Cerebellar cortex (tissue), 1 donor: ENCODE results near the gene FGD6.

Source experiments
- DNase-seq: peaks from one replicate; pipeline ENCODE4 v3.0.0-alpha.2; 2015; ENCODE audit warnings: low spot score

The FGD6 gene

DNA sequence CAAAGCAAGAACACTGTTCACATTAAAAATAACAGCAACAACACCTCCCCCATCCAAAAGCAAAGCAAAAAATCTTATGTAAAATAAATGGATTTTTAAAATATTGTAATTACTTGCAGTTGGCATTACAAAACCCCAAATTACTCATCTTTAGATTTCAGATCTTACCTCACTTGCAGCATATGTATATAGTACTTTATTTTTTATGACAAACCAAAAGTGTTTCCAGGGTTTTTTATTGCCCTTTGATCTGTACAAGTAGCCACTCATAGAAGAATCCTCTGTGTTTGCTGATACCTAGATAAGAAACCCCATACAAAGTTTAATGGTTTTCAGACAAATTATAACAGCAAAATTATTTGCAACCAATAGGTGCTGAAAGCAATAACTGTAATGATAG lies 131.7 kb downstream of the FGD6 start:
- DNase-seq: no peak

DNA sequence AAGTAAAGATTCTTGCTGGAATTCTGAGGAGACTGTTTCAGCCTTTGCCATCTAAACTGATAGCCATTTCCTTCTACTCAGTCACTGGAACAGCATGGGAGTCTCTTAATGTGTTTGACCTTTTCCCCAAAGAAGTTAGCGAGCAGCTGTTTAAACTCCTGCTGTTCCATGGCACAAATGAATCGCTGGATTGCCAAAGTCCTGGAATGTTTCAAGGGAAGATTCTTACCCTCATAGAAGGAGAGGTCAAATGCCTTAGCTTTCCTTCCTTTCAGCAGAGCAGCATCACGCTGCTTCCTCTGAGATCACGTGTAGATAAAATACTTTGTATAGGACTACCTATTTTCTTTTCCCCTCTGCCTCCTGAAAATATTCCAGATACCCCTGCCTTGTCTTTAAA lies 133.3 kb downstream of the FGD6 start:
- DNase-seq: peak; percentile 90

DNA sequence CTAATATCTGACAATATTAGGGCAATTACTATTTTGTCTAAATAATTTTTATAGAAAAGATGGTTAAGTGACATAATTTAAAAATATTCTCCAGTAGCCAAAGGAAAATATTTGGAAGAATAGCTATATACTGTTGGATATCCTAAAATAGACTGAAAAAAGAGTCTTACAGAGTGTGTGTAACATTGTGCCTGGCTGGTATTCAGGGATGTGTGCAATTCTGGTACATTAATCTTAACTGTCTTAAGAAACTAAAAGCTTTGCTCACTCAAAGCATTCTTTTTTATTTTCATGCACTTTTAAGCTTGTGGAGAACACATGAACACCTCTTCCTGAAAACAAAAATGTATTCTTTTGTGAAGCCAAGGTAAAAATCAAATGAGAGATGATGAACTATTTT lies 133.8 kb downstream of the FGD6 start:
- DNase-seq: no peak

DNA sequence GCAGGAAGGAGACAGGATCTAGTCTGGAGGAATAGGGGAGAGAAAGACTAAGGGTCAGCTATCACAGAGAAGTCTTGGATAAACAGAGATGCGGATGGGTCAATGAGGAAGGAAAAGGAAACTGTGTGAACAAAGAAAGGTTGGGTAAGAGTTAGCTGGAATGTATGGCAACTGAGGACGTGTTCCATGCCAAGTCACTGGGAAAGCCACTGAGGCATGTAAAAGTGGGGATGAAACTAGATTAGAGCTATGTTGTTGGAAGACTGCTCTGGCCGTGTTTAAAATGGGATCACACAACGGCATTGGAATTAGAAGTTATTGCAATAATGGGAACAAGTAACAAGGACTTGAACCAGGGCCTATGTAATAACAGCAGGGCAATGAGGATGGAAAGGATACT lies 139.9 kb downstream of the FGD6 start:
- DNase-seq: no peak

DNA sequence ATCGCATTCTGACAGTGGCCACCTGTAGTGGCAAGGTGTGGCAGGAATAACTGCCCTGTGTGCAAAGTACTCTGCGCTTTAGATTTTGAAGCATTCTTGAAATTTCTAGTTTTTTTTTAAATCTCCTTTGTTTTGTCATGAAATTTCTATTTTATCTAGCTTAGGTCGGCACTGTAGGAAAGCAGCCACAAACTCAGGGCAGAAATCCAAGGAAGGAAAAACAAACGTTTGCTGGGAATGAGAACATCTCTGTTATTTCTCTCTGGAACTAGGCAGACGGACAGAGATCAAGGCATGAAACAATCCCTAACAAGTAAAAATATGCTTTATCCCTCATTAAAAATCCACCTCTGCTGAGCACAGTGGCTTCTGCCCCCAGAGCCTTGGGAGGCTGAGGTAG lies 142.5 kb downstream of the FGD6 start:
- no peak for DNase-seq

DNA sequence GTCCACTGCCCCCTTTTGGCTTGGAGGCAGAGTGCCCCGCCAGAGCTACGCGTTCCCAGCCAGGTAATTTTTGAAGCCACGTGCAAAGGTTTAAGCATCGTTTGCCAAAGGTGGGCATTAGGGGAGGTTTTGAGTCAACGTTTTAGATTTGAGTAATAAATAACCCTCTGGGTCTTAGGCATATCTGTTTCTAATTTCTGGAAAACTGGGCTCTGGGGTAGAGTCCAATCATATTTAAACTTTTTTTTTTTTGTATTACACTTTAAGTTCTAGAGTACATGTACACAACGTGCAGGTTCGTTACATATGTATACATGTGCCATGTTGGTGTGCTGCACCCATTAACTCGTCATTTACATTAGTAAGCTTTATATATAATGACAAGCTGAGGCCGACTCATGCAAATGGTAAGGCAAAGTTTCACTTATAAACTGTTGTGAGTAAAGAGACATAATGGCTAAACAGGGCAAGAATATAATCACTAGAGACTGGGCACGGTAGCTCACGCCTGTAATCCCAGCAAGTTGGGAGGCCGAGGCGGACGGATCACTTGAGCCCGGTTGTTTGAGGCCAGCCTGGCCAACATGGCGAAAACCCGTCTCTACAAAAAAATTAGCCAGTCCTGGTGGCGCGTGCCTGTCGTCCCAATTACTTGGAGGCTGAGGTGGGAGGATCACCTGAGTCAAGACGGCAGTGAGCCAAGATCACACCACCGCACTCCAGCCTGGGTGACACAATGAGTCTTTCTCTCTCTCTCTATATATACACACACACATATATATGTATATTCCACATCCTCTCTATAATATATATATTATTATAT lies 143.4 kb downstream of the FGD6 start:
- DNase-seq: no peak

DNA sequence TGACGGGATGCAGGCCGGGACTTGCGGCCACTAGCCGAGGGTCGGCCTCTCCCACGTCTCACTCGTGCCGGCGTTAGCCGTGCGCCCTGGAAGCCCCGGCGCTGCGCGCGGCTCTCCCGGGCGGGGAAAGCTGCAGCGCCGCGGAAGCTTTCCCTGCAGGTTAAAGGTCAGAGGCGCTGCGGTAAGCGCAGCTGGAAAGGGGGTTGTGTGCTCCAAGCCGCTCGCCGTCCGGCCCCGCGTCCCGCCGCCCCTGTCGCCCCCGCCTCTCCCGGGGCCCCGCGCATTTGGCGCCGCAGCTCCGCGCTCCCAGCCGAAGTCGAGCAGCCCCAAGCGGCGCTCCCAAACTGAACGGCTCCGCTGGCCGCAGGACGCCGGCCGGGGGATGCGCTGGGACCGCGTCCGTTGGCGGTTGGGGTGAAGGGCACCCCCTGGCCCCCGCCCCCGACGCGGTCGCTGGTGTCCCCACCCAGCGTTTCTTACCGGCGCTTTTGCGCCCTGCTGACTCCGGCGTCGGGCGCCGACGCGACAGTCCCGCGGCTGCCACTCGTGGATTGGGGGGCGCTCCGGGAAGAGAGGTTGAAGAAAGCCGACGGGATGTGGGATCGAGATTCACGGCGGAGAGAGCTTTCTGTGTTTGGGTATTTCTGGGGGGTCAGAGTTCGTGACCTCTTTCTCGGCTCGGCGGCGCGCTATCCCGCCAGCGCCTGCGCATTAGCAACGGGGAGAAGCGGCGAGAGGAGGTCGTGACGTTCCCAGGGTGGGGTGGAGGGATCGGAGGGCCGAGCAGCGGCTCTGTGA lies 144.2 kb downstream of the FGD6 start, which contains the start of gene NR2C1:
Gene NR2C1 (minus strand): TSS at position 719 of the 798 bp plus-strand sequence. CDS start 6,234 bp downstream, outside the sequence.
- DNase-seq: peak; percentile 96

DNA sequence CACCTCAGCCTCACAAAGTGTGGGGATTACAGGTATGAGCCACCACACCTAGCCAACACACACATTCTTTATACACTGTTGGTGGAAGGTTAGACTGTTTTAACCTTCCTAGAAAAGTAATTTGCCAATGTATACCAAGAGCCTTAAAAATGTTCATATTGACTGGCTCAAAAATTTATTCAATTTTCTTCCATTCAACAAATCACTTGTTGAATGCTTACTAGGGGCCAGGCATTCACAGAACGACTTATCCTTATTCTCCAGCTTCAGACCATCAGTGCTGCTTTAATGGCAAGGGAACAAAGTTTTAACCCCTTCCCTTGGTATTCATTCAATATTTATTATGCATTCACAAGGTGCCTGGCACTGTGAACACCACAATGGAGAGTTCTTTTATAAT lies 146.9 kb downstream of the FGD6 start:
- DNase-seq: no peak

DNA sequence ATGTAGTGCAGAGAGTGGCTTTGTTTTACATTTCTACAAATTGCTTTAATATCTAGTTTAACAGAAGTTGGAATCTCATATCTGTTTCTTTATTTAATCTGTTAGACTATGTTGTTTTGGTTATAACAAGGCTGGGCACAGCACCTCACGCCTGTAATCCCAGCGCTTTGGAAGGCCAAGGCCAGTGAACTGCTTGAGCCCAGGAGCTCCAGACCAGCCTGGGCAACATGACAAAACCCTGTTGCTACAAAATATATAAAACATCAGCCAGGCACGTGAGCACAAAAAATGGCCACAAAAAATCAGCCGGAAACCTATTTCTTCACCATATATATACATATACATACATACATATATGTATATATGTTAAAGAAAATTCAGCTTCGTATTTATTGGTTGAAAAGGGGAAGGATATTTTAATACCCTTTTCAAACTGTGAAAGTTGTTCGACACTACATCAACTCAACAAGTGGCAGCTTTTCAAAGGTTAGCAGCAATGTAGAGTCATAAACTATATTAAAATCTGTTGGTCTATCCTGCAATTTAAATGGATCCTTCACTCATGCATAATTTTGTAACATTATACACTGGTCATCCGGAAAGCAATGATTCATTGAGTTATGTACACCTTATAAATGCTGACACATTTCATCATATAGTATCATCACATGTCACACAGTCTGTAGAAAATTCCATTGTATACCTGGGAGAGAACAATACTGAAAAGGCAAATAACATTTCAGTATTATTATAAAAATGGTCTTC lies 151.0 kb downstream of the FGD6 start:
- no peak for DNase-seq

DNA sequence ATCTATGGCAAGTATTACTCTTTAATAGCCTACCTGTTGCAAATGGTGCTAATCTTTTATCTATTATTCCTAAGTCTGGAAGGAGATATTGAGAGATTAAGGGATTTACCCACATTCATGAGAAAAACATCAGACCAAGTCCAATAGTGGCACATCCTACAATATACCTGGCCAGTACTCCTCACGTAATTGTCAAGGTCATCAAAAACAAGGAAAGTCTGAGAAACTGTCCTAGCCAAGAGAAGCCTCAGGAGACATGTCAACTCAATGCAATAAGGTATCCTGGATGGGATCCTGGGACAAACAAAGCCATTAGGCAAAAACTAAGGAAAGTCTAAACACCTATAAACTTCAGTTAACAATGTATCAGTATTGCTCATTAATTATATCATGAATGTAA lies 156.3 kb downstream of the FGD6 start:
- no peak for DNase-seq

DNA sequence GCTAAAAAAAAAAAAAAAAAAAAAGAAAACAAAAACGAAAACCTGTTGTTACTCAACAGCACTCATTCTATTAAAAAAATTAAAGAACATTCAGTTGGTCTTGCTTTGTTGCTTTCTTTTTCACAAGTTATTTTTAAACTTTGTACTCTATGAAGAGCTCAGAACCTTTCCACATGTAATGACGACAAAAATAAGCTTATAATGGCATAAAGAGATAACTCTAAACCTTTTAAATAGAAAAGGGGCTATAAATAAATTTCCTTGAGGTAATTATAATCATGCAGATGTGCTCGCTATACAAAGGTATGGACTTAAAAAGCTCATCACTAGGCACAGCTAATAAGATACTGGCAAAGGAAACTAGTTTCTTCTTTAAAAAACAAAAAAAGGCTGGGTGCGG lies 157.3 kb downstream of the FGD6 start:
- no peak for DNase-seq

DNA sequence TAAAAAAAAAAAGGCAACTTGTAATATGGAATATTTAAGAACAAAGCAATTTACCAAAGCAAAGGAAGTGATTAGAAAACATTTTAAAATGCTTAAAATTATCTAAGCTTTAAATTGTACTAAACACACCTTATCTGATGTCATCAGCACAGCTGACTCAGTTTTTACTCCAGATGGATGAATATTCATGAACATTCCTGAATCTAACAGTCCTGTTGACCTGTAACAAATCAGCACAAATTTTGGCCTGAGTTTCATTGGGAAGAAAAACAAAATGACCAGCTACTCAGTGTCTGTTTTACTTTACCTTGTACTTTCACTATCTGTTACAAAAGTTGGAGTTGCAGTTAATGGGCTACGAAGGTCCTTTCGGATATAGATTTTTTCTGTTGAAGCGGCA lies 159.8 kb downstream of the FGD6 start:
- DNase-seq: no peak

DNA sequence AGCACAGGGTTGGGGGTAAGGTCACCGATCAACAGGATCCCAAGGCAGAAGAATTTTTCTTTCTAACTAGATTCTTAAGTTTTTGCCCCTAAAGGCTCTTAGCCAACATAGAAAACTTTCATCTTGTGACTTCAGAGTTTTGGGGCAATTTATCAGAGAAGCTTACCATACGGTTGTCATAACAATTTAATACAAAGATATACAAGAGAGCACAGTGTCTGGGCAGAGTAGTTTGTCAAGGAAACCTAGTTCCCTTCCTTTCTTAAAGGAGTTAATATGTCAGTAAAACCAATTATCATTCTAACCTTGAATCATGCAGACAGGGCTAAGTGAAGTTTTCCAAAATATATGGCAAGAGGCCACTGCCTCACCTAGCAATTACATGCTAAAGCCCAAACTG lies 162.2 kb downstream of the FGD6 start:
- no peak for DNase-seq

DNA sequence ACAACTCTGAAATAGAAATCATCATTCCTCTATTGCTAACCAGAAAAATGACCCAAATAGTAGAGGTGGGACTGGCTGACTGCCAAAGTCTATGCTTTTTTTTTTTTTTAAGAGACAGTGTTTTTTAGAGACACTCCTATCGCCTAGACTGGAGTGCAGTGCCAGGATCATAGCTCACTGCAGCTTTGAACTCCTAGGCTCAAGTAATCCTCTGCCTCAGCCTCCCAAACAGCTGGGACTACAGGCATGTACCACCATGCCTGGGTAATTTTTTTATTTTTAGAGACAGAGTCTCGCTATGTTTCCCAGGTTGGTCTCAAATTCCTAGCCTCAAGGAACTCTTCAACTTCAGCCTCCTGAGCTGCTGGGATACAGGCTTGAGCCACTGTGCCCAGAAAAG lies 163.1 kb downstream of the FGD6 start:
- peak; percentile 30 for DNase-seq

DNA sequence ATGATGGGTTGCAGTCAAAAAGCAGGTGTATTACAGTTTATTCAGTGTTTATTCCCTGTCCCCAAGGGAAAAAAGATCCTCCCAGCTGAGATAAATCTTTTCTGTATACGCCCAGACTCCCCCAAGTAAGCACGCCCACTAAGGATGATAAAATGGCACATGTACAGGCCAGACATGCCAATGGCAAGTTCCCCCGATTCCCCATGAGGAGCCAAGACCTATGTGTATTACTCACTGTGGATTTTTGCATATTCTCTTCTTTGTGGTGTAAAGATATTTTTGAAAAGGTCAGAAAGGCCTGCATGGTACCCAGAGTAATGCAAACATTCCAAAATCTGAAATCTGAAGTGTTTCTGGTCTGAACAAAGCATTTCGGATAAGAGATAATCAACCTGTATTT lies 166.0 kb downstream of the FGD6 start:
- DNase-seq: no peak

DNA sequence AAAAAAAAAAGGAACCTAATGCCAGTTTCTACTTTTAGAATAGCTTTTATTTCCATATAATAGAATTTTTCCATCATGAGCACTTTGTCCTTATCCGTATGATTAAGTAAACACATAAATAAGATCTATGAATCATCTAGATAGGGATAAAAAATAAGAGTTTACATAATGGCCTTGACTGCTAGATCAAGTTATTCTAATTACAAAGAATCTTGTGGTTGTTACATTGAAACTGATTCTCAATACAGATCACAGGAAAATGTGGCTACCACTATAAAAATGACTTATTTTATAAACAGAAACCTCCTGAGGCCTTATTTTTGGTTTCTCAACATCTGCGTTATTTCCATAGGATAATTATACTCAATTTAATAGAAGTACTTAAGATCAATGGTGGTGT lies 179.4 kb downstream of the FGD6 start:
- no peak for DNase-seq

DNA sequence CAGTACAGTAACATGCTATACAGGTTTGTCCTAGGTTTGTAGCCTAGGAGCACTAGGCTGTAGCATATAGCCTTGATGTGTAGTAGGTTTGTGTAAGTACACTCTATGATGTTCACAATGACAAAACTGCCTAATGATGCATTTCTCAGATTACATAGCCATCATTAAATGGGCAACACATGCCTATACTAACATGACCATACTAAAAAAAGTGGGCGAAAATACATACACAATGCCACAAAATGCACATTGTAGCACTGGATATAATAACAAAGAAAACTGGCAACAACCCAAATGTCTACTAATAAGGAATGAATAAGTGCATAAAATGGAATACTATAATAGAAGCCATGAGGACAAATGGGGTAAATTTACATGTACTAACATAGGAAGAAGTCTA lies 182.5 kb downstream of the FGD6 start:
- DNase-seq: no peak
